M059J (cell line): Measurements from ENCODE around the gene NLRP13. TPM values are rescaled to one million over a fixed set of nuclear protein-coding genes. Genes with fewer than 3 reads are reported as not detected.

Experiments used
- DNase-seq: peaks from one replicate; pipeline ENCODE4 v3.0.0-alpha.2; 2012; ENCODE audit warnings: low read depth
- total RNA-seq: library from RNA; depleted of rRNA; stranded (reverse); fragments of >200 nt; shearing (Covaris generic); gene quantifications from 2 replicates; pipeline ENCODE4 v1.2.3, GENCODE V29; 2014; rRNA removed

Gene NLRP13
- total RNA-seq, 1 experiment from 2014 or later = not detected

DNA sequence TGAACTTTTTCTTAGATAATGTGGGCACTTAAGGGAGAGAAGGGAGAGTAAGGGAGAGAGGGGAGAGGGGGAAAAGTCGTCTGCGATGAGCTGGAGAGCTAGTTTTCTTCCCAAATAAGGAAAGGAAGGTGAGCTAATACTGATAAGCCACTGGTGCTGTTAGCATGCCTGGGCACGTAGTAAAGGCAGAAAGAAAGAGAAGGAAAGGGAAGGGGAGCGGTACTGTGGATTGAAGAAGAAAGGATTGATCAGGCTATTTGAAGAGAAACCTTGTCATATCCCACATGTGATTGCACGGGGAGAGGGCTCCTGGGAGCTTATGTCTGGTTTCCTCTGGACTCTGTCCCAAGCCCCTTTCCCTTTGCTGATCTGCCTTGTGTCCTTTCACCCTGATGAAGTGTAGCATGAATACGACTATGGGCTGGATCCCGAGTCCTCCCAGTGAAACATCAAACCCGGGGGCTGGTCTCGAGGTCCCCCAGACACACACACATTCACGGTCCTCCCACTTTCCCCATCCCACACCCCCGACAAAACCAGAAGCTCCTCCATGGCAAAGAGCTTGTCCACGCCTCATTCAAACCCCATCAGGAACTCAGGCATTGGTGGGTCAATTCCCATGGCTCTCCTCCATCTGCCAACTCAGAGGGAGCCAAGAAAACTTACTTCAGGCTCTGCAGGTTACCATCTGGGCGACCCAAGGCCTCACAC, 30.6 kb downstream of the NLRP13 start:
- DNase-seq = no peak

DNA sequence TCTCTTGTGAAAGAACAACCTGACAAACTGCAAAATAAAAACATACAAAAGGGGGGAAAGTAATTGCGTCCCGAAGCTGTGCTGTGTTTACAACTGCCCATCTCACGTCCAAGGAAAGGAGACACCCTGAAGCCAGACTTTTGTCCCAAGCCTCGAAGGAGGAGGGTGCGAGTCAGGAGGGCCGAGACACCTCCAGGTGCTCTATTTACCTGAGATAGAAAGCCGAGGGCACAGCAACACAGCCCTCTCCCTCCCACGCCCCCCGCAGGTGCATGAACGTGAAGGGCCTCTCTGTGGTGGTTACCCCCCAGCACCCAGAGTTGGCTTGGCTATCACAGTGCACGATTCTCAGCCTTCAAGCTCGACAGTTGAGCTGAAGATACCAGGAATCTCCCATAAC, 33.2 kb downstream of the NLRP13 start:
- DNase-seq = no peak

DNA sequence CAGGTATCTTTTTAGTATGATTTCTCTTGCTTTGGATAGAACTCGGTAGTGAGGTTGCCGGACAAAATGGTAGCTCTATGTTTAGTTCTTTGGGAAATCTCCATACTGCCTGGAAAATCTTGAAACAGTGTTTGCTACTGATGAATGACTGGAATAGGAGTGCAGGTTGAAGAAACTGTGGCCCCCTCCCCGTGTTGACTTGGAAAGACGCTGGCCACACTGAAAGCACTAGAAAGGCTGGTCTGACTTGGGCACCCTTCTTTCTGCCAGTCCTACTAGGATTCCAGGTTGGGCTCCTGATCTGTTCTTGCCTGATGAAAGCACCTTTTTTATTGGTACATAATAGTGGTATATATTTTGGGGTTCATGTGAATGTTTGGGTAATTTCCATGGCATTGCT, 49.5 kb downstream of the NLRP13 start:
- DNase-seq = no peak

DNA sequence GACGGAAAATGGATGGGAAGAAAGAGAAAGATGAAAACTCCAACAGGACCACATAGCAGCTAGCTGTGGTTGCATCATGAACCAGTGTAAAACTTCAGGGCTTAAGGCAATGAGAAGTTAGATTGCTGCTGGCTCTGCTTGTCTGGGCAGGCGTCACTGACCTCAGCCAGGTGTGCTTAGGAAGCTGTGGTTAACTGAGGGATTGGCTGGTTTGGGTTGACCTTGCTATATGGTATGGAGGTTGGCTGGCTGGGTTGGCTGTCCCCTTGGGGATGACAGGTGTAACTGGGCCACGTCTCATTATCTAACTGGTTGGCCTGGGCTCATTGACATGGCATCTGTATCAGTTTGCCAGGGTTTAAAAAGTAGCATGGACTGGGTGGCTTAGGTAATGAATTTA, 54.9 kb downstream of the NLRP13 start:
- no peak for DNase-seq

DNA sequence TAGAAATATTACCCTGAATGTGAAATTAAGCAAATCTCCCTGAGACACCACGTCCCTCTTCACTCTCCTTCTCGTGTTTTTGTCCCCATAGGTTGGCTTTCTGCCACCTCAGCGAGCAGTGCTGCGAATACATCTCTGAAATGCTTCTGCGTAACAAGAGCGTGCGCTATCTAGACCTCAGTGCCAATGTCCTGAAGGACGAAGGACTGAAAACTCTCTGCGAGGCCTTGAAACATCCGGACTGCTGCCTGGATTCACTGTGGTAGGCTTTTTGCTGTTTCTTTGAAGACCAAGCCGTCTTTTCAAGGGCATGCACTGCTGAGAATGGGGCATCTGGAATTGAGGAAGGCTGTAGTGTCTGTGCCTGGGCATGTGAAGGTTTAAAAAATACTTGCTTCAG, 61.4 kb downstream of the NLRP13 start:
- DNase-seq = no peak

DNA sequence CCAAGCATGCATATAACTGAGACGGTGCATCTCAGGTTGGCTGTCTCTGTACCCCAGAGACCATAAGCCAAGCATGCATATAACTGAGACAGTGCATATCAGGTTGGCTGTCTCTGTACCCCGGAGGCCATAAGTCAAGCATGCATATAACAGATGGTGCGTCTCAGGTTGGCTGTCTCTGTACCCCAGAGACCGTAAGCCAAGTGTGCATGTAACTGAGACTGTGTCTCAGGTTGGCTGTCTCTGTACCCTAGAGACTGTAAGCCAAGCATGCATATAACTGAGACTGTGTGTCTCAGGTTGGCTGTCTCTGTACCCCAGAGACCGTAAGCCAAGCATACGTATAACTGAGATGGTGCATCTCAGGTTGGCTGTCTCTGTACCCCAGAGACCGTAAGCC, 65.0 kb downstream of the NLRP13 start:
- no peak for DNase-seq

DNA sequence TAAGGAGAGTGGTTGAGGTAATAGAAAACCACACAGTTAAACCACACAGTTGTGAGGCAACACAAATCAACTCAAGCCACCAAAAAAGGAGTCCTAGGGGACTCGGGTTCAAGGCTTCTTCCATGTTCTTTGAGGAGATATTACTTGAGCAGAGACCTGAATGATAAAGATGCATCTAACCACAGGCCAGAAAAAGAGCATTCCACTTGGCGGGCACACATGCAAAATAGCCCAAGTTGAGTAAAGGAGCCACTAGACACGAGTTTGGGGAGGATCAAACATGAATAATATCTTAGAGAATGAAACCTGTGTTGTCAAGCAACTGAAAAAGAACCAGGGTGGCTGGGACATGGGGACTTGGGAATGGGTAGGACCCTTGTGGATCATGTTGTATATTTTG, 65.6 kb downstream of the NLRP13 start:
- no peak for DNase-seq

DNA sequence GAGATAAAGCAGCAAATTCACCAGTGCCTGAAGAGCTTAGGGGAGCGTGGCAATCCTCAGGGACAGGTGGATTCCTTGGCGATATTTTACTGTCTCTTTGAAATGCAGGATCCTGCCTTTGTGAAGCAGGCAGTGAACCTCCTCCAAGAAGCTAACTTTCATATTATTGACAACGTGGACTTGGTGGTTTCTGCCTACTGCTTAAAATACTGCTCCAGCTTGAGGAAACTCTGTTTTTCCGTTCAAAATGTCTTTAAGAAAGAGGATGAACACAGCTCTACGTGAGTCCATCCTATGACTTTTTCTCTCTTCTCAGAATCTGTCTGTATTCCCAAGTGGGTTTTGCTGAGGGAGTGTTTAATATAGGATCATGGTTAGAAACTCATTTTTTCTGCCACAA, 73.2 kb downstream of the NLRP13 start:
- no peak for DNase-seq

DNA sequence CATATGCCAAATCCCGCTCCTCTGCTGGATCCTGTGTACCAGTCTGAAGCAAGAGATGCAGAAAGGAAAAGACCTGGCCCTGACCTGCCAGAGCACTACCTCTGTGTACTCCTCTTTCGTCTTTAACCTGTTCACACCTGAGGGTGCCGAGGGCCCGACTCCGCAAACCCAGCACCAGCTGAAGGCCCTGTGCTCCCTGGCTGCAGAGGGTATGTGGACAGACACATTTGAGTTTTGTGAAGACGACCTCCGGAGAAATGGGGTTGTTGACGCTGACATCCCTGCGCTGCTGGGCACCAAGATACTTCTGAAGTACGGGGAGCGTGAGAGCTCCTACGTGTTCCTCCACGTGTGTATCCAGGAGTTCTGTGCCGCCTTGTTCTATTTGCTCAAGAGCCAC, 73.7 kb downstream of the NLRP13 start:
- no peak for DNase-seq

DNA sequence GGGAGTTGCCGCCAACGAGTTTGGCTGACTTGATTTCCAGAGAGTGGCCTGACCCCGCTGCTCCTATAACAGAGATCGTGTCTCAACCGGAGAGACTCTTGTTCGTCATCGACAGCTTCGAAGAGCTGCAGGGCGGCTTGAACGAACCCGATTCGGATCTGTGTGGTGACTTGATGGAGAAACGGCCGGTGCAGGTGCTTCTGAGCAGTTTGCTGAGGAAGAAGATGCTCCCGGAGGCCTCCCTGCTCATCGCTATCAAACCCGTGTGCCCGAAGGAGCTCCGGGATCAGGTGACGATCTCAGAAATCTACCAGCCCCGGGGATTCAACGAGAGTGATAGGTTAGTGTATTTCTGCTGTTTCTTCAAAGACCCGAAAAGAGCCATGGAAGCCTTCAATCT, 74.2 kb downstream of the NLRP13 start:
- DNase-seq = no peak

DNA sequence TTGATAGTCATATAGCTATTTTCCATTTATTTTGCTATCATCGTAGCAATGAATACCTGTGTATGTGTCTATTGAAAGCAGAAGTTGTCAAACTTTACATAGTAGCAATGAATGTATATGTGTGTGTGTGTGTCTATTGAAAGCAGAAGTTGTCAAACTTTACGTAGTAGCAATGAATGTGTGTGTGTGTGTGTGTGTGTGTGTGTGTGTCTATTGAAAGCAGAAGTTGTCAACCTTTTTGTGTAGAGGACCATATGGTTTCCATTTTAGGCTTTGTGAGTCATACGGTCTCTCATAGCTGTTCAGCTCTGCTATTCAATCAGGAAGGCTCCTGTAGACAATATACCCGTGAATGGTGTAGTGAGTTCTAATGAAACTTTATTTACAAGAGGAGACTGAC, 75.0 kb downstream of the NLRP13 start:
- DNase-seq = no peak

DNA sequence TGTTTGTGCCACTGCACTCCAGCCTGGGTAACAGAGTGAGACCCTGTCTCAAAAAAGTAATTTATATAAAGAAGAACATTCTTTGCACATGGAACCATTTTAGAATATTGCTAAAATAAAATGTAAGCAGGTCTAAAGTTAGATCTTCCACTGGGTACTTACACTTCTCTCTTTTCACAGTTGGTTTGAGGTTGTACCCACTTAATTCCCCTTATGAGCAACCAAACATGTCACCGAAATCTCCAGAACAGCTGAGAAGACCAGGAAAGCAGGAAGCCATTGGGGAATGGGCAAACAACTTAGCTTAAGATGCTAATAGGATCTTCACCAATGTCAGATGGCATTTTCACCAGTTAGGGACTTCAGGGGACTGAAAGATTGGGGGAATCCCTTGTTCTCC, 77.0 kb downstream of the NLRP13 start:
- DNase-seq = no peak

Other genes with a start within 250 kb of the NLRP13 start
- not detected in 2 replicates for gene NLRP9, start 193.9 kb downstream of the NLRP13 start, total RNA-seq
- gene RFPL4A, start 173.2 kb downstream of the NLRP13 start, total RNA-seq = not detected in 2 replicates
- gene RFPL4AL1, start 163.2 kb downstream of the NLRP13 start, total RNA-seq = not detected in 2 replicates
- gene NLRP11, start 100.3 kb downstream of the NLRP13 start, total RNA-seq = 2.4 and 4.4 TPM in 2 replicates
- gene NLRP4, start 95.8 kb downstream of the NLRP13 start, total RNA-seq = 0.05 TPM in 1 of 2 replicates, not detected in the other
- not detected in 2 replicates for gene NLRP8, start 15.5 kb upstream of the NLRP13 start, total RNA-seq
- gene NLRP5, start 54.4 kb upstream of the NLRP13 start, total RNA-seq = not detected in 2 replicates
- gene ZNF787, start 189.0 kb upstream of the NLRP13 start, total RNA-seq = 3.7 and 15.5 TPM in 2 replicates
- 7.8 and 21.2 TPM in 2 replicates for gene ZNF444, start 209.0 kb upstream of the NLRP13 start, total RNA-seq
- gene GALP, start 243.7 kb upstream of the NLRP13 start, total RNA-seq = not detected in 2 replicates